A549 (cell line): Measurements from ENCODE around the gene PLEKHF1. TPM values are rescaled to one million over a fixed set of nuclear protein-coding genes. Genes with fewer than 3 reads are reported as not detected.

ENCODE experiments used
- ATAC-seq, 2 experiments: fragments of 200-7000 bp in 1 of 2; fragments of >200 bp in 1 of 2; cut with Nextera tagmentation in 1 of 2; cut with Tn5 transposase in 1 of 2; 3 replicates each; pipeline versions ENCODE4 v1.8.0 to v1.9.1; 2018 to 2020; ENCODE audit warnings: mild to moderate bottlenecking in 1 of 2, moderate library complexity in 1 of 2
- CTCF ChIA-PET: fragments of 300-600 bp; sonication (Branson Sonifier 250); formaldehyde crosslinking; extraction: SDS; loops from one replicate; lab custom pipeline; 2021; ENCODE audit warnings: antibody characterized with exemption, inconsistent platforms; lab: Yijun Ruan, JAX
- POLR2A ChIA-PET: fragments of 350-600 bp; formaldehyde crosslinking; extraction: SDS; loops from one replicate; lab custom pipeline; 2021; ENCODE audit warnings: antibody characterized with exemption, inconsistent platforms; lab: Yijun Ruan, JAX
- DNase-seq, 2 experiments: peaks; one replicate each; pipeline versions ENCODE4 v3.0.0 to v3.0.0-alpha.2; 2011 to 2016; ENCODE audit warnings: low read depth in 1 of 2, low spot score in 1 of 2
- FAIRE-seq: peaks from 2 replicates; lab custom pipeline; 2011; peaks lifted over from hg19 to GRCh38; lab: Jason Lieb, UNC
- H3K27ac ChIP-seq, 2 experiments: fragments of >200 bp; sonication (Bioruptor Twin); formaldehyde crosslinking; 3 replicates each; pipeline ENCODE4 v1.5.1; 2016 to 2017
- H3K4me1 ChIP-seq: fragments of >200 bp; sonication (Bioruptor Twin); formaldehyde crosslinking; 3 replicates; pipeline ENCODE4 v1.6.1; 2016
- H3K4me2 ChIP-seq: fragments of >200 bp; sonication (Bioruptor Twin); formaldehyde crosslinking; 3 replicates; pipeline ENCODE4 v1.6.1; 2016
- H3K4me3 ChIP-seq: fragments of >200 bp; sonication (Bioruptor Twin); formaldehyde crosslinking; 3 replicates; pipeline ENCODE4 v1.5.1; 2016
- H3K9me3 ChIP-seq: fragments of >200 bp; sonication (Bioruptor Twin); formaldehyde crosslinking; 3 replicates; pipeline ENCODE4 v1.6.1; 2016
- EHF ChIP-seq: fragments of 250-450 bp; sonication (Bioruptor Pico); IDR thresholded peaks from 2 replicates; pipeline ENCODE4 v1.5.0; 2020; ENCODE audit warnings: mild to moderate bottlenecking
- ELK1 ChIP-seq: fragments of 150-350 bp; IDR thresholded peaks from 2 replicates; pipeline ENCODE4 v1.6.1; 2014; ENCODE audit warnings: low read depth, mild to moderate bottlenecking, low read length
- EP300 ChIP-seq, 2 experiments: fragments of >200 bp; sonication (Bioruptor Twin); formaldehyde crosslinking; IDR thresholded peaks; 2 replicates in 1 of 2; 3 replicates in 1 of 2; pipeline ENCODE4 v1.6.1; 2016 to 2017
- ESRRA ChIP-seq: fragments of 150-350 bp; IDR thresholded peaks from 2 replicates; pipeline ENCODE4 v1.6.1; 2014; ENCODE audit warnings: mild to moderate bottlenecking, low read length, borderline replicate concordance
- FOSL2 ChIP-seq, 2 experiments: fragments of 450-650 bp in 1 of 2; fragments of >200 bp in 1 of 2; sonication (Bioruptor Twin) in 1 of 2; formaldehyde crosslinking; IDR thresholded peaks; 2 replicates each; pipeline versions ENCODE4 v1.5.0 to v1.6.1; 2016 to 2020; ENCODE audit warnings: mild to moderate bottlenecking in 1 of 2, moderate library complexity in 1 of 2
- FOXS1 ChIP-seq: fragments of 250-450 bp; sonication (Bioruptor Pico); IDR thresholded peaks from 2 replicates; pipeline ENCODE4 v1.5.0; 2020; ENCODE audit warnings: mild to moderate bottlenecking, moderate library complexity
- HMGXB4 ChIP-seq: fragments of 250-450 bp; sonication (Bioruptor Pico); IDR thresholded peaks from 2 replicates; pipeline ENCODE4 v1.5.0; 2021; ENCODE audit warnings: mild to moderate bottlenecking, moderate library complexity, borderline replicate concordance
- HOXA7 ChIP-seq: fragments of 250-450 bp; sonication (Bioruptor Pico); IDR thresholded peaks from 2 replicates; pipeline ENCODE4 v1.5.0; 2020; ENCODE audit warnings: mild to moderate bottlenecking, moderate library complexity
- MAFK ChIP-seq: fragments of 450-650 bp; IDR thresholded peaks from 2 replicates; pipeline ENCODE4 v1.6.1; 2014; ENCODE audit not compliant: partially characterized antibody
- MAZ ChIP-seq: fragments of 150-350 bp; IDR thresholded peaks from 2 replicates; pipeline ENCODE4 v1.6.1; 2014; ENCODE audit warnings: antibody characterized with exemption, low read depth, low read length, borderline replicate concordance
- MYC ChIP-seq: IDR thresholded peaks from 2 replicates; pipeline ENCODE4 v1.6.1; 2012; ENCODE audit warnings: mild to moderate bottlenecking, inconsistent platforms, low read length, improper control_type of control experiment, borderline replicate concordance
- NPAS2 ChIP-seq: fragments of 250-450 bp; sonication (Bioruptor Pico); IDR thresholded peaks from 2 replicates; pipeline ENCODE4 v1.8.0; 2022; ENCODE audit warnings: mild to moderate bottlenecking, moderate library complexity, borderline replicate concordance
- PHF8 ChIP-seq: fragments of 200-600 bp; sonication (generic); IDR thresholded peaks from 2 replicates; pipeline ENCODE4 v1.6.1; 2016; ENCODE audit warnings: low read depth, mild to moderate bottlenecking, antibody characterized with exemption, moderate library complexity, borderline replicate concordance
- RAD21 ChIP-seq, 2 experiments: fragments of >200 bp in 1 of 2; sonication (Bioruptor Twin) in 1 of 2; formaldehyde crosslinking in 1 of 2; IDR thresholded peaks in 1 of 2; conservative IDR thresholded peaks in 1 of 2; 2 replicates in 1 of 2; 3 replicates in 1 of 2; pipeline ENCODE4 v1.6.1; 2012 to 2018; ENCODE audit warnings: inconsistent platforms in 1 of 2
- RARB ChIP-seq: fragments of 250-450 bp; sonication (Bioruptor Pico); IDR thresholded peaks from 2 replicates; pipeline ENCODE4 v1.8.0; 2021; ENCODE audit warnings: mild to moderate bottlenecking, moderate library complexity
- TFCP2L1 ChIP-seq: fragments of 250-450 bp; sonication (Bioruptor Pico); IDR thresholded peaks from 2 replicates; pipeline ENCODE4 v1.5.0; 2021; ENCODE audit warnings: mild to moderate bottlenecking
- TP53 ChIP-seq: fragments of 250-450 bp; sonication (Bioruptor Pico); IDR thresholded peaks from 2 replicates; pipeline ENCODE4 v1.5.0; 2021; ENCODE audit warnings: mild to moderate bottlenecking, moderate library complexity
- WGBS: methylation state at CpG from one replicate; pipeline ENCODE4 v1.1.6; 2017; ENCODE audit errors: missing lambda C conversion rate; 5-methylcytosine and 5-hydroxymethylcytosine counted together
- polyA plus RNA-seq, 4 experiments: library from polyadenylated mRNA; depleted of rRNA in 3 of 4; stranded (reverse); fragments of >200 nt; fragmentation: RNase III in 1 of 4; extraction: RNeasy Plus Mini Kit Qiagen cat#74134 plus additional on column Dnase treatment in 1 of 4; gene quantifications; 2 replicates in 3 of 4; 3 replicates in 1 of 4; pipeline ENCODE4 v1.2.3, GENCODE V29; 2011 to 2017
- TF ChIP-seq, protein P1 (sequence below): fragments of 250-450 bp; sonication (Bioruptor Pico); IDR thresholded peaks from 2 replicates; pipeline ENCODE4 v1.5.0; 2020; ENCODE audit warnings: low read depth, mild to moderate bottlenecking, moderate library complexity
- TF ChIP-seq, protein P2 (sequence below): IDR thresholded peaks from 2 replicates; pipeline ENCODE4 v1.6.1; 2012
- TF ChIP-seq, protein P3 (sequence below): IDR thresholded peaks from 2 replicates; pipeline ENCODE4 v1.6.1; 2012; ENCODE audit warnings: low read depth, borderline replicate concordance

The PLEKHF1 gene
- polyA plus RNA-seq, 2 of the 4 experiments (the other 2 are of a cell fraction), result 2.1 to 4.1 TPM

GRCh38 chr19:29665826-29666577 is 741 bp downstream of the PLEKHF1 start:
- ATAC-seq (no peak), FAIRE-seq (no peak)
- Histone ChIP-seq H3K9me3 (no peaks in the 10 kb centered on the region), H3K4me2 (peak overlapping the region; percentile 99)
- POLR2A ChIA-PET, result interaction anchor here (0.9 to 5.3 kb wide), 4 partner anchors 16 to 60 kb away, joined by 3 to 51 read pairs (median 8); partner anchors contain the start of genes C19orf12 and POP4
- TF ChIP-seq ELK1 (no peak), EP300 (IDR thresholded peaks at IDR 0.05) (no peak), MAZ (no peak), HOXA7 (CRISPR knock-in tag) (no peak), EHF (CRISPR knock-in tag) (no peak), RAD21 (conservative IDR thresholded peaks at IDR 0.05 in 1 of 2, IDR thresholded peaks at IDR 0.05 in 1 of 2) (no peak), RARB (no peak), NPAS2 (CRISPR knock-in tag) (no peak), FOSL2 (IDR thresholded peaks at IDR 0.05) (no peak), FOSL2 (CRISPR knock-in tag; IDR thresholded peaks at IDR 0.05) (no peak), FOXS1 (CRISPR knock-in tag) (no peak), HMGXB4 (CRISPR knock-in tag) (no peak), MYC (no peak), PHF8 (no peak), TFCP2L1 (CRISPR knock-in tag) (no peak), MAFK (no peak), ESRRA (no peak), TP53 (CRISPR knock-in tag) (no peak)
- TF ChIP-seq, protein P1, sequence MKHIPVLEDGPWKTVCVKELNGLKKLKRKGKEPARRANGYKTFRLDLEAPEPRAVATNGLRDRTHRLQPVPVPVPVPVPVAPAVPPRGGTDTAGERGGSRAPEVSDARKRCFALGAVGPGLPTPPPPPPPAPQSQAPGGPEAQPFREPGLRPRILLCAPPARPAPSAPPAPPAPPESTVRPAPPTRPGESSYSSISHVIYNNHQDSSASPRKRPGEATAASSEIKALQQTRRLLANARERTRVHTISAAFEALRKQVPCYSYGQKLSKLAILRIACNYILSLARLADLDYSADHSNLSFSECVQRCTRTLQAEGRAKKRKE (CRISPR knock-in tag), result no peak
- TF ChIP-seq, protein P2, sequence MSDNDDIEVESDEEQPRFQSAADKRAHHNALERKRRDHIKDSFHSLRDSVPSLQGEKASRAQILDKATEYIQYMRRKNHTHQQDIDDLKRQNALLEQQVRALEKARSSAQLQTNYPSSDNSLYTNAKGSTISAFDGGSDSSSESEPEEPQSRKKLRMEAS, result no peak
- TF ChIP-seq, protein P3, sequence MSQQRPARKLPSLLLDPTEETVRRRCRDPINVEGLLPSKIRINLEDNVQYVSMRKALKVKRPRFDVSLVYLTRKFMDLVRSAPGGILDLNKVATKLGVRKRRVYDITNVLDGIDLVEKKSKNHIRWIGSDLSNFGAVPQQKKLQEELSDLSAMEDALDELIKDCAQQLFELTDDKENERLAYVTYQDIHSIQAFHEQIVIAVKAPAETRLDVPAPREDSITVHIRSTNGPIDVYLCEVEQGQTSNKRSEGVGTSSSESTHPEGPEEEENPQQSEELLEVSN, result no peak
- TF ChIP-seq, all 56 proteins: peak for 0
- WGBS, result 57% methylated on average over 29 of the region's 30 CpGs
- Histone ChIP-seq H3K4me1 (peaks cover 19% of the 10 kb centered on the region), H3K4me3 (peak overlapping the region; percentile 82), H3K27ac (peak overlapping the region; percentile 74 to 86)
- no peak for DNase-seq
- CTCF ChIA-PET, result interaction anchor here (0.7 to 8.5 kb wide), 11 partner anchors 10 to 202 kb away, joined by 3 to 122 read pairs (median 4); partner anchors contain the start of genes C19orf12 and POP4
